Fibroblast of mammary gland (primary cell): ENCODE measurements around the gene ADAT1.

Source experiments
- DNase-seq: peaks from one replicate; pipeline ENCODE4 v3.0.0-alpha.2; 2010; ENCODE audit warnings: low read depth
- H3K4me3 ChIP-seq: 2 replicates; pipeline ENCODE4 v1.5.1; 2011; ENCODE audit warnings: low read depth, mild to moderate bottlenecking, low read length, moderate library complexity; ENCODE audit not compliant: control insufficient read depth
- TF ChIP-seq, protein P1 (sequence below): conservative IDR thresholded peaks from 2 replicates; pipeline ENCODE4 v1.5.1; 2011; ENCODE audit warnings: low read depth, low read length, inconsistent platforms; ENCODE audit not compliant: control insufficient read depth, insufficient read depth

ADAT1 gene, protein sequence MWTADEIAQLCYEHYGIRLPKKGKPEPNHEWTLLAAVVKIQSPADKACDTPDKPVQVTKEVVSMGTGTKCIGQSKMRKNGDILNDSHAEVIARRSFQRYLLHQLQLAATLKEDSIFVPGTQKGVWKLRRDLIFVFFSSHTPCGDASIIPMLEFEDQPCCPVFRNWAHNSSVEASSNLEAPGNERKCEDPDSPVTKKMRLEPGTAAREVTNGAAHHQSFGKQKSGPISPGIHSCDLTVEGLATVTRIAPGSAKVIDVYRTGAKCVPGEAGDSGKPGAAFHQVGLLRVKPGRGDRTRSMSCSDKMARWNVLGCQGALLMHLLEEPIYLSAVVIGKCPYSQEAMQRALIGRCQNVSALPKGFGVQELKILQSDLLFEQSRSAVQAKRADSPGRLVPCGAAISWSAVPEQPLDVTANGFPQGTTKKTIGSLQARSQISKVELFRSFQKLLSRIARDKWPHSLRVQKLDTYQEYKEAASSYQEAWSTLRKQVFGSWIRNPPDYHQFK

DNA sequence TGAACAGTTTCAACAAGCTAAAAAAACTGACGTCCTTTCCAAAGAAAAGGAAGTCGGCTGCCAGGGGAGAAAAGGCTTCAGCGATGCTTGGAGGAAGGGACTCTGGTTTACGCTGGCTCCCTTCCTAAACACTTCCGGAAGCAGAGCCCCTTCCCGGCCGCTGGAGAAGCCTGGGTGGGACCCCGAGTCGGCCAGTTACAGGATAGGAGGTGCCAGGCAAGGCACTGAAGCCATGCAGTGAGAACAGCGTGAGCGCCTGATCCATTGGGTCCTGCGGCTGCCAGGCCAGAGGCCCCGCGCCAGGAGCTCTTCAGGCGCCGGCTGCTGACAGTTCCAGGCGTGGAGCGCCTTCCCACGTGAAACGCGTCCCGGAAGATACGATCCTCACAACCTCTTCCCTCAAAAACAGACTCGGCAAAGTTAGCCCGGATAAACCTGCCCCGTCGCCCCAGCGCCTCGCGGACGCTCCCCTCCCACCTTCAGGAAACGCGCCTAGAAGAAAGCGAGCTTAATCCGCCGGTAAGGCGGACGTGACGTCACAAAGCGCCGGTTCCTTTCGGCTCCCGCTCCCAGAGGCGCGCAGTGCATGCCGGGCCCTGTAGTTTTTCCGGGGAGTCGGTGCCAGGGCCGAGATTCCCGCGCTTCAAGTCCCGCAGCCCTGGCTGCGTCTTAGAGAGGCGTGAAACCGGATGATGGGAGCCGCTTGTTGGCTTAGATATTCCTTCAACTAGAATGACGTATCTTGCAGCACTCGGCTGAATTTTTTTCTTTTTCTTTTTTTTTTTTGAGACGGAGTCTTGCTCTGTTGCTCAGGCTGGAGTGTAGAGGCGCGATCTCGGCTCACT, at the start of gene ADAT1:
Gene ADAT1 (minus strand): TSS at position 521 of the 845 bp plus-strand sequence. CDS start 2,482 bp downstream, outside the sequence.
- H3K4me3 ChIP-seq = peak within 1 kb of the TSS; percentile 81
- TF ChIP-seq, protein P1, sequence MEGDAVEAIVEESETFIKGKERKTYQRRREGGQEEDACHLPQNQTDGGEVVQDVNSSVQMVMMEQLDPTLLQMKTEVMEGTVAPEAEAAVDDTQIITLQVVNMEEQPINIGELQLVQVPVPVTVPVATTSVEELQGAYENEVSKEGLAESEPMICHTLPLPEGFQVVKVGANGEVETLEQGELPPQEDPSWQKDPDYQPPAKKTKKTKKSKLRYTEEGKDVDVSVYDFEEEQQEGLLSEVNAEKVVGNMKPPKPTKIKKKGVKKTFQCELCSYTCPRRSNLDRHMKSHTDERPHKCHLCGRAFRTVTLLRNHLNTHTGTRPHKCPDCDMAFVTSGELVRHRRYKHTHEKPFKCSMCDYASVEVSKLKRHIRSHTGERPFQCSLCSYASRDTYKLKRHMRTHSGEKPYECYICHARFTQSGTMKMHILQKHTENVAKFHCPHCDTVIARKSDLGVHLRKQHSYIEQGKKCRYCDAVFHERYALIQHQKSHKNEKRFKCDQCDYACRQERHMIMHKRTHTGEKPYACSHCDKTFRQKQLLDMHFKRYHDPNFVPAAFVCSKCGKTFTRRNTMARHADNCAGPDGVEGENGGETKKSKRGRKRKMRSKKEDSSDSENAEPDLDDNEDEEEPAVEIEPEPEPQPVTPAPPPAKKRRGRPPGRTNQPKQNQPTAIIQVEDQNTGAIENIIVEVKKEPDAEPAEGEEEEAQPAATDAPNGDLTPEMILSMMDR = no peak
- peak; percentile 99 for DNase-seq

DNA sequence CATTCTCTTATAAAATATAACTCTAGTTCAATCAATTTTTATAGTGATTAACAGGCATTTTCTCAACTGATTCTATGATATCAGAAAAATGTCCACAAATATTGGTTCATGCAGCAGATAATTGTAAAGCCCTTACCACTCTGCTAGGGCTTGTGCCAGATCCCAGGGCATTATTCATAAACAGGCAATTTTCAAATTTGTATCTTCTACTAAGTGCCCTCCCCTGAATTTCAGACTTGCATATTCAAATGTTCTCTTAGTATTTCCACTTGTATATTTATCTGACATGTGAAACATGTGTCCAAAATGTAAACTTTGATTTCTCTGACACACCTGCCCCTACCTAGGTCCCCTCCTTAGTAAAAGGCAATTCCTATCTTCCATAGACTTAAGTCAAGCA, 44.4 kb upstream of the ADAT1 start:
- H3K4me3 ChIP-seq = no peak overlapping the region
- DNase-seq = no peak
- TF ChIP-seq, protein P1 = no peak

GRCh38 chr16:75660726-75661302, 37.7 kb upstream of the ADAT1 start:
- TF ChIP-seq, protein P1 = no peak
- no peak overlapping the region for H3K4me3 ChIP-seq
- no peak for DNase-seq

- DNase-seq = no peak
These were observed 37.2 kb upstream of the ADAT1 start for GRCh38 chr16:75660321-75660720.

GRCh38 chr16:75658175-75658574, 35.1 kb upstream of the ADAT1 start:
- no peak for DNase-seq
- H3K4me3 ChIP-seq = no peak overlapping the region
- TF ChIP-seq, protein P1 = no peak

More at GRCh38 chr16:75660321-75660720, 37.2 kb upstream of the ADAT1 start:
- TF ChIP-seq, protein P1 = no peak
- no peak overlapping the region for H3K4me3 ChIP-seq

- TF ChIP-seq, protein P1 = no peak
- H3K4me3 ChIP-seq = no peak overlapping the region
- DNase-seq = peak; percentile 75
These were observed 30.8 kb upstream of the ADAT1 start for GRCh38 chr16:75653922-75654321.
